ENCODE measurements around the gene NEU4. TPM values are rescaled to one million over a fixed set of nuclear protein-coding genes. Genes with fewer than 3 reads are reported as not detected.

Gene NEU4
- total RNA-seq, 1 donor from 2014 or later: 0.88 TPM

- DNase-seq: no peak
- no peak for TF ChIP-seq CTCF (IDR thresholded peaks at IDR 0.05; ENCODE audit: partially characterized antibody, unreplicated experiment)
- Mint-ChIP-seq H3K27me3 (ENCODE audit: unreplicated experiment) (peaks cover 6% of the 10 kb centered on the region), H3K4me3 (ENCODE audit: unreplicated experiment) (no peak overlapping the region), H3K4me1 (ENCODE audit: low read depth, unreplicated experiment) (peaks cover 4% of the 10 kb centered on the region), H3K9me3 (ENCODE audit: unreplicated experiment) (peaks cover 6% of the 10 kb centered on the region), H3K27ac (ENCODE audit: unreplicated experiment) (peak overlapping the region; percentile 43), H3K36me3 (ENCODE audit: unreplicated experiment) (no peaks in the 10 kb centered on the region)
Measured at GRCh38 chr2:241808051-241808720, 807 bp upstream of the NEU4 start.

GRCh38 chr2:241809383-241810306 is 652 bp downstream of the NEU4 start:
- H3K4me1 Mint-ChIP-seq (ENCODE audit: low read depth, unreplicated experiment): peaks cover 4% of the 10 kb centered on the region
- H3K4me3 Mint-ChIP-seq (ENCODE audit: unreplicated experiment): no peak overlapping the region
- H3K9me3 Mint-ChIP-seq (ENCODE audit: unreplicated experiment): peaks cover 6% of the 10 kb centered on the region
- peaks cover 5% of the 10 kb centered on the region for H3K27me3 Mint-ChIP-seq (ENCODE audit: unreplicated experiment)
- no peak for TF ChIP-seq CTCF (IDR thresholded peaks at IDR 0.05; ENCODE audit: partially characterized antibody, unreplicated experiment)
- DNase-seq: no peak
- no peak overlapping the region for H3K27ac Mint-ChIP-seq (ENCODE audit: unreplicated experiment)
- no peaks in the 10 kb centered on the region for H3K36me3 Mint-ChIP-seq (ENCODE audit: unreplicated experiment)

GRCh38 chr2:241810307-241811200 is 1.6 kb downstream of the NEU4 start:
- Mint-ChIP-seq H3K4me3 (ENCODE audit: unreplicated experiment) (no peak overlapping the region), H3K36me3 (ENCODE audit: unreplicated experiment) (no peaks in the 10 kb centered on the region), H3K27ac (ENCODE audit: unreplicated experiment) (no peak overlapping the region), H3K27me3 (ENCODE audit: unreplicated experiment) (peaks cover 8% of the 10 kb centered on the region), H3K9me3 (ENCODE audit: unreplicated experiment) (peaks cover 6% of the 10 kb centered on the region), H3K4me1 (ENCODE audit: low read depth, unreplicated experiment) (peaks cover 4% of the 10 kb centered on the region)
- TF ChIP-seq CTCF (IDR thresholded peaks at IDR 0.05; ENCODE audit: partially characterized antibody, unreplicated experiment): no peak
- peak; percentile 24 for DNase-seq

GRCh38 chr2:241811201-241811951 is 2.4 kb downstream of the NEU4 start:
- no peak for TF ChIP-seq CTCF (IDR thresholded peaks at IDR 0.05; ENCODE audit: partially characterized antibody, unreplicated experiment)
- no peaks in the 10 kb centered on the region for H3K36me3 Mint-ChIP-seq (ENCODE audit: unreplicated experiment)
- H3K9me3 Mint-ChIP-seq (ENCODE audit: unreplicated experiment): peaks cover 6% of the 10 kb centered on the region
- H3K27ac Mint-ChIP-seq (ENCODE audit: unreplicated experiment): no peak overlapping the region
- no peak for DNase-seq
- peaks cover 4% of the 10 kb centered on the region for H3K4me1 Mint-ChIP-seq (ENCODE audit: low read depth, unreplicated experiment)
- no peak overlapping the region for H3K4me3 Mint-ChIP-seq (ENCODE audit: unreplicated experiment)
- H3K27me3 Mint-ChIP-seq (ENCODE audit: unreplicated experiment): peaks cover 8% of the 10 kb centered on the region

Measured in glutamatergic neuron (in vitro differentiated cells).